Choroid plexus epithelial cell (primary cell): ENCODE results near the gene SLC49A4.
"Not testable (repeated sequence)": the region's sequence is repeated elsewhere in the genome, so short reads cannot be mapped to it uniquely, and the experiment has no call there.

ENCODE experiments used
- DNase-seq: peaks from one replicate; pipeline ENCODE4 v3.0.0-alpha.2; 2010; ENCODE audit warnings: low read depth
- H3K4me3 ChIP-seq: 2 replicates; pipeline ENCODE4 v1.5.1; 2011; ENCODE audit warnings: low read depth, mild to moderate bottlenecking, control low read depth, low read length, moderate library complexity
- CTCF ChIP-seq: conservative IDR thresholded peaks from 2 replicates; pipeline ENCODE4 v1.5.1; 2011; ENCODE audit warnings: low read depth, mild to moderate bottlenecking, control low read depth, inconsistent platforms, low read length, moderate library complexity

SLC49A4 gene

GRCh38 chr3:122794779-122795673 lies at the start of gene SLC49A4:
Gene SLC49A4, plus strand, starts transcription at chr3:122795069. Its CDS starts 124 bp downstream, at chr3:122795193.
- TF ChIP-seq CTCF, result no peak
- DNase-seq, result peak; percentile 88
- H3K4me3 ChIP-seq, result peak within 1 kb of the TSS; percentile 87

GRCh38 chr3:122745369-122746021 lies 49.4 kb upstream of the SLC49A4 start:
- TF ChIP-seq CTCF, result no peak
- DNase-seq, result peak; percentile 91
- no peak overlapping the region for H3K4me3 ChIP-seq

GRCh38 chr3:122747295-122747694 lies 47.6 kb upstream of the SLC49A4 start:
- not testable (repeated sequence) for H3K4me3 ChIP-seq, DNase-seq

- H3K4me3 ChIP-seq, result no peak overlapping the region
- TF ChIP-seq CTCF, result no peak
- no peak for DNase-seq
Observed at GRCh38 chr3:122748347-122748746, 46.5 kb upstream of the SLC49A4 start.

- peak; percentile 94 for TF ChIP-seq CTCF
- H3K4me3 ChIP-seq, result no peak overlapping the region
- DNase-seq, result peak; percentile 80
Observed at GRCh38 chr3:122754929-122755328, 39.9 kb upstream of the SLC49A4 start.

- no peak overlapping the region for H3K4me3 ChIP-seq
- DNase-seq, result no peak
- no peak for TF ChIP-seq CTCF
Observed at GRCh38 chr3:122755491-122755890, 39.4 kb upstream of the SLC49A4 start.

GRCh38 chr3:122758877-122759560 lies 35.9 kb upstream of the SLC49A4 start:
- no peak for TF ChIP-seq CTCF
- DNase-seq, result peak; percentile 15
- no peak overlapping the region for H3K4me3 ChIP-seq
